Measurements from ENCODE around the gene PDIA2.
A peak's percentile ranks its signal among the peaks of the same experiment; 100 is the strongest.

GRCh38 chr16:287298-287811 lies 4.4 kb downstream of the PDIA2 start:
- TF ChIP-seq CTCF (IDR thresholded peaks at IDR 0.05; ENCODE audit: low read depth, low read length) (peak; percentile 31), EZH2phosphoT487 (IDR thresholded peaks at IDR 0.05; ENCODE audit: low read depth) (no peak)
